NCI-H2107 (cell line): ENCODE measurements around the gene CCDC183.
"Not testable (repeated sequence)": the region's sequence is repeated elsewhere in the genome, so short reads cannot be mapped to it uniquely, and the experiment has no call there.

Experiments
- DNase-seq: peaks from one replicate; lab custom pipeline; 2025; lab: John Stamatoyannopoulos, UW

The CCDC183 gene

DNA sequence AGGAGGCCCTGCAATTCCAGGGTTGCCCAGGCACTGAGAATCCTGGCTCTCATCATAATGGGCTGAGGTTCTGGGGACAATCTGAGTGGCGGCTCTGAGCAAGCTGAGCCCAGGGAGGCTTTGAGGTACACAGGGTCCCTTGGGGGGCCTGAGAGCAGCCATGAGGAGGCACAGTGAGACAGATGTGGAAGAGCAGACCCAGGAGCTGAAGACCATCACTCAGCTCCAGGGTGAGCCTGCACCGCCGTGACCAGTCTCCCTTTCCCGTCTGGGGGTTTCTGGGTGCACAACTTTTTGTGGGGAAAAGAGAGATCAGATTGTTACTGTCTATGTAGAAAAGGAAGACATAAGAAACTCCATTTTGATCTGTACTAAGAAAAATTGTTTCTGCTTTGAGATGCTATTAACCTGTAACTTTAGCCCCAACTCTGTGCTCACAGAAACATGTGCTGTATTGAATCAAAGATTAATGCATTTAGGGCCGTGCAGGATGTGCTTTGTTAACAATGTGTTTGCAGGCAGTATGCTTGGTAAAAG is at the start of gene CCDC183:
TSS of gene CCDC183 (plus strand) at position 101 of the 537 bp plus-strand sequence. CDS start at position 161, 60 bp downstream.
- no peak for DNase-seq

DNA sequence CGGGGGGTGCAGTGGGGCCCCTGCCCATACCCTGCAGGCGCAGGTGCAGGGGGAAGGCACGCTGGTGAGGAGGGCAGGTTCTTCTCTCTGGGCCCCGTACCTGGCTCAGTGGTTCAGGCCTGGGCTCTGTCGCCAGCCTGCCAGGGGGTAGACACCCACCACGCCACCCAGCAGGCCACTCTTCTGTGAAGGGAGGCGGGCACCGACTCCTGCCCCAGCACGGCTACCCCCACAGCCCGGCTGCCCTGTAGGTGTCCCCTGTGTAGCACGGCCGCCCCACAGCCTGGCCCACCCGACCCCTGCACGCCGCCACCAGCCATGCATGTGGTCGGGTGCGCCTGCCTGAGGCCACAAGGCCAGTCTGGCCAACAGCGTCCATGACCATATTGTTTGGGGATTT is 49.5 kb upstream of the CCDC183 start:
- no peak for DNase-seq

DNA sequence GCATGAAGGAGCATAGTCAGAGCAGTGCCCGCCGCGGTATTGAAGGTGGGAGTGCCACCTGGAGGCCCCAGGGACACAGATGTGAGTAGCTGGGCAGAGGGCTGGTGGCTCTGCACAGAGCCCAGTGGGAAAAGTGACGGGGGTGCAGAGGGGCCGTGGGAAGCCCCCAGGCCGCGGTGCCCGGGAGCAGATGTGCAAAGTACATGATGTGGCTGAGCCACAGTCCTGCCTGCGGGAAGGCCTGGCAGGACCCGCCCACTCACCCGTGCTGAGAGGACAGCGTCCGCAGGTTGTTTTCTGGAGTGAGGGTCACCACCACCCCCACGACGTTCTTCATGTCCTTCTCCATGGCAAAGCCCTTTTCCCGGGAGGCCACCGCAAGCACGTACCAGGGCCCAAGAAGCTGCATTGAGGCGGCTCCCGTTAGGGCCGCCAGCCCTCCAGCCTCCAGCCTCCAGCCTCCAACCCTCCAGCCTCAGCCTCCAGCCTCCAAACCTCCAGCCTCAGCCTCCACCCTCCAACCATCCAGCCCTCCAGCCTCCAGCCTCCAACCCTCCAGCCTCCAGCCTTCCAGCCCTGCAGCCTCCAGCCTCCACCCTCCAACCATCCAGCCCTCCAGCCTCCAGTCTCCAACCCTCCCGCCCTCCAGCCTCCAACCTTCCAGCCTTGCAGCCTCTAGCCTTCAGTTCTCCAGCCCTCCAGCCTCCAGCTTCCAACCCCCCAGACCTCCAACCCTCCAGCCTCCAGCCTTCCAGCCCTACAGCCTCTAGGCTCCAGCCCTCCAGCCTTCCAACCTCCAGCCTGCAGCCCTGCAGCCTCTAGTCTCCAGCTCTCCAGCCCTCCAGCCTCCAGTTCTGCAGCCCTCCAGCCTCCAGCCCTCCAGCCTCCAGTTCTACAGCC is 48.7 kb upstream of the CCDC183 start:
- no peak for DNase-seq

DNA sequence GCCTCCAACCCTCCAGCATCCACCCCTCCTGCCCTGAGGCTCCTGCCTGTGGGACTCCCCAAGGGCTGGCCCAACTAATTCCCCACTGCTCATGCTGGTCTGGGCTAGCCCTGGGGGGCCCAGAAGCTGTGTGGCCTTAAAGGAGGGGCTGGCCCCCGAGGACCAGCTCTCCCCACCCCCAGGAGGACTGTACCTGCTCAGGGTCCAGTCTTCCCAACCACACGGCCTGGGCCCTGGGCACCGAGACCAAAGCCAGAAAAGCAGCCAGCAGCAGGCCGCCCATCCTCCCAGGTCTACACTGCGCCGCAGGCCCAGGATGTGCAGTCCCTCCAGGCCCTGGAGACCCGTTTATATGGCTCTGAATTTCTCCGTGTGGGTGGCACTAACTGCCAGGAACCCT is 47.9 kb upstream of the CCDC183 start, which contains the start of gene LCN6:
TSS of gene LCN6 (minus strand) at position 325 of the 400 bp plus-strand sequence. CDS start at position 283, 42 bp downstream.
- no peak for DNase-seq

DNA sequence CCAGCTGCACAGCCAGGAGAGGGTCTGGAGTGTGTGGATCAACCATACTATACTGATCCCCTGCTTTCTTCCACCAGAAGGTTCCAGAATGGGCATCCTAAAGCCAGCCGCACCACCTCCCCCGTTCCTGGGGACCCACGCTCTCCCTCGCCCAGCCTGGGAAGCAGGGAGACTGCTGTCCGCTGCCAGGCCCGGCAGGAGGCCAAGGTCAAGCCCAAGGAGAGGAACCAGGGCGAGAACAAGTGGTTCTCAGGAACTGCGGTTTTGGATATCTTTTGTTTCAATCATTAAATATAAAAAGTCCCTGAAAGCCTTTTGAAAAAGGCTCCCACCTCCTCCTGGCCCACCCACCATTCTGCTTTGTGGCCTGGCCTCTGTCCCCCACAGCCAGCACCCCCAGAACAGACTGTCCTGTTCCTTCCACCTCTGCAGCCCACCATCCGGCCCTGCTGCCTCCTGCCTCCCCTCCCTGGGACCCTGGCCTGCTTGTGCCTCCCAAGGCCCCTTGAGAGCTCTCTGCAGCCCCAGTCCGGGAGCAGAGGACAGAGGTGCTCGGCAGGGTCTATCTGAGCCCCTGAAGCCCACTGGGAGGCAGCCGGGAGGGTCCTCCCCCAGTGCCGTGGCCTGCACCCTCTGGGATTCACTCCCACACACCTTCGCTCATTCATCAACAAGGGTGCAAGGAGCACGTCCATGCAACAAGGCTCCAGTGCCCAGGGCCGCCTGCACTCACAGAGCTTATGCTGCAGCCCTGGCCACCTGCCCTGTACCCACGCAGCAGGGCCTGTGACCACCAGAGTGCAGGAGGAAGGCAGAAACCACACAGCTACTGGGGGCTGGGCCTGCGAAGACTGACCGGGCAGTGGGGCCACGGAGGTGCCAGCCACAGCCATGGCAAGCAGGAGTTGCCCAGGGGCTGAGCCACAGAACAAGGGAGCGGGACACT is 47.2 kb upstream of the CCDC183 start:
- no peak for DNase-seq

DNA sequence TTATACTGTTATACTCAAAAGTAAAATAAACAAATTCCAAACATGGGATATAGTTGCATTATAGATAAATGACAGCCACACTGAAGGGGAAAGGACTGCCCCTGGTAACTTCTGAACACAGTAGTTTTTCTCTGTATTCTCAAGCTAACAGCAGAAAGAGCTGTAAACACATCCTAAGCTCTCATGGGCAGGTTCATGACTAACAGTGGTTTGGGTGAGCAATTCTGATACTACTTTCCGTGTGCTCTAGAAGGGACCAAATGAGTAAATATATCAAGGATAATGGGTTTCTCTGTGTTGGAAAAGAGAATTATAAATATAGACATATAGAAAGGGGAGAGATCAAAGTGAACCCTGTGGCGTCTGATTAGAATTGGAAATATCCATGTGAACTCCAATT is 45.6 kb upstream of the CCDC183 start:
- DNase-seq, result no peak

DNA sequence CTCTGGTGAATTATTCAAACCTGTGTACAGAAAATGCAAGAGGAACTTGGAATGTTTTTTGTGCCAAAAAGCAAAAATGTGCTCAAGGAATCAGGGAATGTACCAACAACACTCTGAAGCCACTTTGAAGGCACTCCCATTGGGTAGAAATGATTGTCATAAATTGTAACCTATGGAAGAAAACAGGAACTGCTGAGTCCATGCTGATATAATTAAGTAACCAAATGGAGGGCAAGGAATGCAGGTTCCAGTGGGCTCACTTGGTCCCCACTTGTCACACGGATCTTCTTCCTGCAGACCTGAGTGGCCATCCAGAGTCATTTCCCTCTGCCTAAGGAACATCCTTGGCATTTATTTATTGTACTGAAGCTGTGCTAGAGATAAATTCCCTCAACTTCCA is 44.9 kb upstream of the CCDC183 start:
- no peak for DNase-seq

DNA sequence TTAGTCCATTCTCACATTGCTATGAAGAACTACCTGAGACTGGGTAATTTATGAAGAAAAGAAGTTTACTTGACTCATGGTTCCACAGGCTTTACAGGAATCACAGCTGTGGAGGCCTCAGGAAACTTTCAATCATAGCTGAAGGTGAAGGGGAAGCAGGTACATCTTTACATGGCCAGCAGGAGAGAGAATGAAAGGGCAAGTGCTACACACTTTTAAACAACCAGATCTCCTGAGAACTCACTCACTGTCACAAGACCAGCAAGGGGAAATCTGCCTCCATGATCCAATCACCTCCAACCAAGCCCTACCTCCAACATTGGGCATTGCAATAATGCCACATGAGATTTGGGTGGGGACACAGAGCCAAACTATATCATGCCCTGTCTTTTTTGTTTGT is 44.3 kb upstream of the CCDC183 start:
- DNase-seq, result no peak

DNA sequence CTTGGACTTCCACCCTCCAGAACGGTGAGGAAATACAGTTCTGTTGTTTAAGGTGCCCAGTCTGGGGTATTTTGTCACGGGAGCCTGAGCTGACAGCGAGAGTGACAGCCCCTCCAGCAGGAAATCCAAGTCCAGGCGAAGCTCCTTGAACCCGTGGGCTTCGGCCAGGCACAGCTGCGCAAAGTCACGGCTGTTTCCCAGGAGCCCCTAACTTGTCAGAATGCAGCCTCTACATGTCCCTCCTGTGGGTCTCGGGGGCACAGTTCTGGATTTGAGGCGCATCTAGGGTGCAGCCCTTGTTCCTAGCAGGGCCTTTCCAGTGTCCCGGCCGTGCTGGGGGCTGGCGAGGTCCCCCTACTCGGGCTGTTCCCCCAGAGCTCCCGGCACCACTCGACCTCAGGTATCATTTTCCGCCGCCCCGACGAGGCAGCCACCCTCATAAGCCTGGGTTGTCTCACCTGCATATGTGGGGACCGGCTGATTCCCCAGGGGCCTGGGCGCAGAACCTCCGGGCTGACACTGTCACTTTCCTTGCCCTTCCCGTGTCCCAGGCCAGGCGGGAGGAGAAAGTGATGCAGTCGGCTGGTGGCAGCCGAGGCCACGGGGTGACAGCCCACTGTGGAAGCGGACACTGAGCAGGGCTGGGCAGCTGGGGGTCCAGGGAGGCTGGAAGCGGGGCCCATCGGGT is 42.6 kb upstream of the CCDC183 start:
- DNase-seq, result no peak

DNA sequence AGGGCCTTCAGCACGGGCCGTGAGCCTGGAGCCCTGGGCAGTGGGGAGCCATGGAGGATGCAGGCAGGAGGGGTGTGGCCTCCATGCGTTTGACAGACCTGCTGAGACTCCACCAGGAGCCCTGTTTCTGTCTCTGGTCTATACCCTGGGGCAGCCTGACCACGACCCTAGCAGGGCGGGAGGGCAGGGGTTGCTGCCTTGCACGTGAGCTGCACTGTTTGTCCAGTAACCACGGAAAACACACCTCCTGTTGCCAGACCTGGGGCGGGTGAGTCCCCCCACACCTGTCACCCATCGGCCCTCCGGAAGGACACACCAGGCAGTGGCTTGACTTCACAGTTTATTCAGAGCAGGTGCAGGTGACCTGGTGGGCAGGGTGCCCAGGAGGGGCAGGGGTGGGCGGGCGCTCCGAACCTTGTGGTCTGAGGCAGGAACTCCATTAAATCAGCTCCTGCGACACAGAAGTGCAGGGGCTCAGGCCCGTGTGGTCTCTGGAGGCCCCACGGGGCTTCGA is 42.0 kb upstream of the CCDC183 start:
- DNase-seq, result no peak

DNA sequence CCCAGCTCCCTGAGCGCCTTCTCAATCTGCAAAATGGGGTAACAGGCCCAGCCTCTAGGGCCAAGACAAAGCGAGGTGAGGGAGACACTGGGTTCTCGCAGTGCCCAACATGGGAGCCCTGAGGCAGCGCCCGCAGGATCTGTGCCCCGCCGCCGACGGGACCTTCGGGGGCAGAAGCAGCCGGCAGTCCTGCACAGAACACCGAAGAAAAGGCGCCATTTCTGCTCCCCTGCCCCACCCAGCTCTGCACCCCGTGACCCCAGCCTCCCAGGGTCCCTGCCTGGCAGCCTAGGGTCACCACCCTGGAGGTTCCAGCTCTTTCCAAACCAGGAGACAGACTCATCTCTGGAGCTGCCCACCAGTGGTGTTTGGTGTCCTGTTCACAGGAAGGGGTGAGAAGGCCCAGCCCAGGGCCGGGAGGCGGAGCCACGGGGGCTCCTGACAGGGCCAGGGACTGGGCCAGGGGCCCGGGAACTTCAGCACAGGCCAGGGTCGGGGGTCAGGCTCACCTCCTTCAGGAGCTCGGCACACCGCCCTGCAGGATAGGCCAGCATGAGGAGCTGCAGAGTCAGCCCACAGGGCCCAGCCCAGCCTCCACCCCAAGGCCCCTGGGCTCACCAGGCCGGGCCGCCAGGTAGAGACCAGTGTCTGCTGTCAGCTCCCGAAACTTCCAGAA is 41.4 kb upstream of the CCDC183 start:
- DNase-seq, result no peak

DNA sequence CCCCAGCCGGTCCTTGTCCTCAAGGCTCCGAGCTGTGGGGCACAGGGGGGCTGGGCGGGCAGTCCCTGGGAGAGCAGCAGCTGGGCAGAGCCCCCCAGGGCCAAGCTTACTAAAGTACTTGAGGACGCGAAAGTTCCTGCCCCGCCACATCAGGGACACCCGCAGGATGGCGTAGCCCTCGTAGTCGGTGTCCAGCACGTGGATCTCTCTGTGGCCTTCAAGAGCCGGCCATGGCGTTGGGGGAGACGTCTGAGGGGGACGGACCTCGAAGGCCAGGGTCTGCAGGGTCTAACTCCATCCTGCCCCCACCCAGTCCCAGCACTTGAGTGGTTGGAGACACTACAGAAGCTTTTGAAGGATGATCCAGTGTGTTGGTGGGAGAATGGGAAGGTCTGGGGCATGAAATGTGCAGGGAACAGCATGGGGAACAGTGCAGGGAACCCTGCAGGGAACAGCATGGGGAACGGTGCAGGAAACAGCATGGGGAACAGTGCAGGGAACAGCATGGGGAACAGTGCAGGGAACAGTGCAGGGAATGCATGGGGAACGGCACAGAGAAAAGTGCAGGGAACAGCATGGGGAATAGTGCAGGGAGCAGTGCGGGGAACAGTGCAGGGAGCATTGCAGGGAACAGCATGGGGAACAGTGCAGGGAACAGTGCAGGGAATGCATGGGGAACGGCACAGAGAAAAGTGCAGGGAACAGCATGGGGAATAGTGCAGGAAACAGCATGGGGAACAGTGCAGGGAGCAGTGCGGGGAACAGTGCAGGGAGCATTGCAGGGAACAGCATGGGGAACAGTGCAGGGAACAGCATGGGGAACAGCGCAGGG is 40.6 kb upstream of the CCDC183 start:
- not testable (repeated sequence) for DNase-seq

DNA sequence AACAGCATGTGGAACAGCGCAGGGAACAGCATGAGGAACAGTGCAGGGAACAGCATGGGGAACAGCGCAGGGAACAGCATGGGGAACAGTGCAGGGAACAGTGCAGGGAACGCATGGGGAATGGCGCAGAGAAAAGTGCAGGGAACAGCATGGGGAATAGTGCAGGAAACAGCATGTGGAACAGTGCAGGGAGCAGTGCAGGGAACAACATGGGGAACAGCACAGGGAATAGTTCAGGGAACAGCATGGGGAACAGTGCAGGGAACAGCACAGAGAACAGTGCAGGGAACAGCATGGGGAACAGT is 40.1 kb upstream of the CCDC183 start:
- DNase-seq, result no peak

DNA sequence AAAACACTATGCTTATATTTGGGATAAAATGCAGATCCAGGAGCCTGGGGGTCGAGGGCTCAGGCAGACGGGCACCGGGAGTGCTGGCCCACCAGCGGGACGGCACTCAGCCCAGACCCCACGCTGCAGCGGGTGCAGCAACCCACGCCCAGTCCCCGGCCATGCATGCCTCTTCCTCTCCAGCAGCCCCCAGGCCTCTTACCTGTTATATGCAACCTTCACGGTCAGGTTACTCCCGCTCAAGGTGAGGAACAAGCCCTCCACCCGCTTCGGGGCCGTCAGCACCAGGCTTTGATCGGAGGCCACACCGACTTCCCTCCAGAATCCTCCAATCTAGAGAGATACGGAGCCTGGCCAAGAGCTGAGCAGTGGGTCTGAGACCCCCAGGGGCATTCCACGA is 39.3 kb upstream of the CCDC183 start:
- no peak for DNase-seq

DNA sequence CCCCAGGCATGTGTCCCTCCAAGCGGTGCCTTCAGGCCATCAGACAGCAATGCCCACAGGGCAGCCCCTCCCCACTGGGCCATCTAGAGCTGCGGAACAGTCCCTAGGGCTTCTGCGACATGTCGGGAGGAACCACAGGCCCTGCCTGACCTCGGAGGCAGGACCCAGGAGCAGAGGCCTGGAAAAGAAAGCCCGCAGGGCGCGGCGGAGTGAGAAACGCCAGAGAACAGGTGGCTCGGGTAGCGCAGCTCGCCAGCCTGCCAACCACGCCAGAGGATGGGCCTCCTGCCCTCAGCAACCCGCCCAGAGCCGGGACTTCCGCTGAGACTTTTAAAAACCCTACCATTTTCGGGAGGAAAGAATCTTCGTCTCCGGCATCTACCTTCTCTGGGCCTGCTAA is 38.8 kb upstream of the CCDC183 start:
- DNase-seq, result no peak

DNA sequence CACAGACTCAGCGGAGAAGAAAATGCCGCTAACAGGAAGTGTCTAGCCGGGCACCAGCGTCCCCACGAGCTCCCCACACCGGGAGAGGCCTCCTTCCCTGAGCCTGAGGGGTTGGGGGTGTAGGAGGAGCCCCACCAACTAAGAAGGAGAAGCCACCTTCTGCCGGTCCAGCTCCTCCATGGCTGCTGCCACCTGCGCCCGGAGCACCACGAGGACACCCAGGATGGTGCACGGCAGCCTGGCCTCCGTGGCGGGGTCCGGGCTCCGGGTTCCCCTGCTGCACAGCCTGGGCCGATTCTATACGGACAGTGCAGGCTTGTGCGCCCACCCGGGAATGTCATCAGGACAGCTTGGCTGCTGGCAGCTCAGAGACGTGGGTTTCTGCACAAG is 38.4 kb upstream of the CCDC183 start:
- no peak for DNase-seq

DNA sequence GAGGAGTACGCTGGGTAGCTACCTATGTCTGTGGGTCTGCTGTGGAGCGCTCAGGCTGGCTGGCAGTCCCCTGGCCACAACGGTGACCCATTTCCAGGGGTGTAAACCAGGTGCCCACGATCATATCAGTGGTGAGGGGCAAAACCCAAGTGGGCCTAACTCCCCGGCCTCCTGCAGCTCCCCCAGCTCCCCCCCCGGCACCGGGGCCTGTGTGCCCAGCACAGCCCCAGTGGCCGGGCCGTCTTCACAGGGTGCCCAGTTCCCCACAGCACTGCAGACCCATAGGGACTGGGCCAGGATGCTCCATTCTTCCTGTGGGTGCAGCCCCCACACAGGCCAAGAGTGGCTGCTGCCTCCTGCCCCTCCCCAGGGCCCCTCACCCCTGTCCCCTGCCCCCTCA is 37.1 kb upstream of the CCDC183 start:
- no peak for DNase-seq

DNA sequence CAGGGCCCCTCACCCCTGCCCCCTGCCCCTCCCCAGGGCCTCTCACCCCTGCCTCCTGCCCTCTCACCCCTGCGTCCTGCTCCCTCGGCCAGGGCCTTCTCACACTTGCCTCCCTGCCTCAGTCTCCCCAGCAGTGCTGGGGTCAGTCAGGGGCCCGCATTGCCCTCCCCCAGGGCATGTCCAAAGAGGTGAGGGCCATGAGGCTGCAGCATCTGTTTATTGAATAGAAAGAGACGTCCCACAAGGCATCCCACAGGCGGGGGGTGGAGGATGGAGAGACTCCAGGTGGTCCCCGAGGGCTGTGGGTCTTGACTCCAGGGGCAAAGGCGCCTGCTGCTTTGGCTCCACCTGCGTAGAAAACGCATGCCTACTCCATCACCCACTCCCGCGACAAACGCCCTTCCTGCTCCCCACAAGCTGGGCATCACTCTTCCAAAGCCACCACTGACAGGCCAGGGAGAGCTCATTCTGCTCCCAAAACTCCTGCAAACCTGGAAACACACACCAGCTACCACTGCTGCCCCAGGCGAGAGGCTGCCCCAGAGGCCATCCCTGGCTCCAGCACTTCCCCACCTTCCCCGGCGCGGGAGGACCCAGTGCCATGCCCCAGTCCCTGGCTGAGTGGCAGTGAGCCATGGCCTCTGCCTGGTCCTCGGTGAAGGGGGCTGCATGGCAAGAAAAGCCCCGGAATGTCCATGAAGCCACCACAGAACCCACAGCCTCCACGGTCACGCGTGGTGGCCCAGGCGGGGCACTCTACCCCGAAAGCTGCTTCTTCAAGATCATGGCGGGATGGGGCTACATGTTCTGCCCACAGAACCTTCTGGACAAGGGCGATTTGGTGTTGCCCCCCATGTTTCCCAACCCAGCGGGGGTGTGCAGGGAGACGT is 36.5 kb upstream of the CCDC183 start:
- no peak for DNase-seq

DNA sequence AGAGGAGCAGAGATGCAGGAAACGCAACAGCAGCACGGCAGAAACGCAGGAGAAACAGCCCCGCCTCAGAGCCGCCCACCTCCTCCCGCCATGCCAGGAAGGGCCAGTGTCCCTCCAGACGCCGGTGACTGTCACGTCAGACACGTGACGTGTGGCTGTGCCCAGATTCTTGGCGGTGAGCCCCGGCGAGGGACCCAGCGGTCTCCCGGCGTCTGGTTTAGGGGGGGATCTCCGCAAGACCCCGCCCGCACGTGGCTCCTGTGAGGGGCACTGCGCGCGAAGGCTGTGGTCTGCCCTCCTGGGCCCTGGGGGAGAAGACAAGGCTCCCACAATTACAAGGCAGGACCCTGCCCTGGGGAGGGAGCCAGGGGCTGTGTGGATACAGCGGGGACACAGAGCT is 35.7 kb upstream of the CCDC183 start:
- no peak for DNase-seq
